Endothelial cell of umbilical vein (primary cell): ENCODE measurements around the gene HDAC4. TPM values are rescaled to one million over a fixed set of nuclear protein-coding genes. Genes with fewer than 3 reads are reported as not detected.

Source experiments
- BruUV-seq: library from RNA; stranded (reverse); fragments of 400-500 nt; replicated peaks from 2 replicates; lab custom pipeline; 2021; lab: Mats Ljungman, UMichigan
- CTCF ChIA-PET: fragments of 300-600, 350-600 bp; sonication (Branson Sonifier 250); formaldehyde crosslinking; loops from one replicate; lab custom pipeline; 2021; ENCODE audit warnings: antibody characterized with exemption, inconsistent platforms; lab: Charles Lee
- POLR2A ChIA-PET: fragments of 300-600, 350-600 bp; sonication (Branson Sonifier 250); formaldehyde crosslinking; loops from one replicate; lab custom pipeline; 2021; ENCODE audit warnings: antibody characterized with exemption, inconsistent platforms; lab: Charles Lee
- DNase-seq: peaks from one replicate; pipeline ENCODE4 v3.0.0-alpha.2; 2011; ENCODE audit warnings: low read depth, low spot score
- FAIRE-seq: peaks from 2 replicates; lab custom pipeline; 2011; peaks lifted over from hg19 to GRCh38; lab: Jason Lieb, UNC
- H2AFZ ChIP-seq: 2 replicates; pipeline ENCODE4 v1.6.0; 2012; ENCODE audit warnings: low read depth, low read length, control low read depth, inconsistent platforms
- H3K27ac ChIP-seq: 2 replicates; pipeline ENCODE4 v1.5.1; 2011; ENCODE audit warnings: low read depth, mild to moderate bottlenecking, control low read depth, low read length, moderate library complexity; ENCODE audit not compliant: insufficient read depth
- H3K27me3 ChIP-seq, 2 experiments: 2 replicates each; pipeline versions ENCODE4 v1.6.0 to v1.6.1; 2011; ENCODE audit warnings: low read length in 2 of 2, mixed read lengths in 1 of 2; ENCODE audit not compliant: control insufficient read depth in 2 of 2, insufficient read depth in 2 of 2
- H3K36me3 ChIP-seq, 2 experiments: 2 replicates in 1 of 2; 3 replicates in 1 of 2; pipeline ENCODE4 v1.5.1; 2011; ENCODE audit warnings: low read length in 2 of 2, mild to moderate bottlenecking in 1 of 2, moderate library complexity in 1 of 2; ENCODE audit not compliant: control insufficient read depth in 2 of 2, insufficient read depth in 2 of 2; ENCODE audit errors: extremely low read depth in 1 of 2
- H3K4me1 ChIP-seq: 3 replicates; pipeline ENCODE4 v1.5.1; 2011; ENCODE audit warnings: mild to moderate bottlenecking, low read length; ENCODE audit not compliant: control insufficient read depth, insufficient read depth; ENCODE audit errors: extremely low read depth
- H3K4me2 ChIP-seq: 2 replicates; pipeline ENCODE4 v1.6.1; 2011; ENCODE audit warnings: low read length, control low read depth, mixed read lengths; ENCODE audit not compliant: insufficient read depth
- H3K4me3 ChIP-seq, 3 experiments: fragments of 200-600 bp in 1 of 3; sonication (generic), shearing (Covaris generic) in 1 of 3; replicated peaks in 1 of 3; 2 replicates each; pipeline ENCODE4 v1.5.1; 2011 to 2016; ENCODE audit warnings: control low read depth in 3 of 3, low read length in 3 of 3, mild to moderate bottlenecking in 2 of 3, inconsistent platforms in 1 of 3, low read depth in 1 of 3, moderate library complexity in 1 of 3; ENCODE audit not compliant: insufficient read depth in 1 of 3
- H3K79me2 ChIP-seq: 2 replicates; pipeline ENCODE4 v1.6.0; 2012; ENCODE audit warnings: low read length, inconsistent platforms; ENCODE audit not compliant: control insufficient read depth, insufficient read depth
- H3K9ac ChIP-seq: replicated peaks from 2 replicates; pipeline ENCODE3; 2011; ENCODE audit warnings: low read length, control low read depth; ENCODE audit not compliant: insufficient read depth; ENCODE audit errors: extremely low read depth
- H3K9me1 ChIP-seq: replicated peaks from 3 replicates; pipeline ENCODE4 v1.6.0; 2011; ENCODE audit warnings: mild to moderate bottlenecking, low read length; ENCODE audit not compliant: control insufficient read depth, insufficient read depth; ENCODE audit errors: extremely low read depth
- H3K9me3 ChIP-seq: replicated peaks from 2 replicates; pipeline ENCODE4 v1.5.1; 2012; ENCODE audit warnings: low read length, inconsistent platforms; ENCODE audit not compliant: control insufficient read depth, insufficient read depth
- H4K20me1 ChIP-seq: replicated peaks from 2 replicates; pipeline ENCODE3; 2011; ENCODE audit warnings: mild to moderate bottlenecking, low read length; ENCODE audit not compliant: control insufficient read depth, insufficient read depth; ENCODE audit errors: extremely low read depth
- POLR2A ChIP-seq: IDR thresholded peaks from 2 replicates; pipeline ENCODE4 v1.6.1; 2012; ENCODE audit warnings: low read depth, mild to moderate bottlenecking, control low read depth, low read length
- dilution Hi-C: fragments of 300-500 bp; cut with MboI; formaldehyde crosslinking; loops from one replicate; pipeline ENCODE4 v1.15.0; 2019; ENCODE audit warnings: low sequenced_read_pairs; ENCODE audit not compliant: extremely low pct_ligation_motif_present
- intact Hi-C: fragments of 100-400 bp; cut with micrococcal nuclease; formaldehyde crosslinking; loops from one replicate; pipeline ENCODE4 v1.10.0; 2022
- polyA plus RNA-seq, 4 experiments: library from polyadenylated mRNA; depleted of rRNA in 3 of 4; stranded (reverse) in 3 of 4; unstranded in 1 of 4; fragments of >200 nt; gene quantifications; 2 replicates each; pipeline versions ENCODE4 v1.2.1 to v1.2.3, GENCODE V29; 2011 to 2012; ENCODE audit warnings: missing spikeins in 1 of 4
- total RNA-seq: library from RNA; stranded (reverse); gene quantifications from 2 replicates; pipeline ENCODE4 v1.2.3, GENCODE V29; 2021
- TF ChIP-seq, protein P1 (sequence below): IDR thresholded peaks from 2 replicates; pipeline ENCODE4 v1.6.1; 2011; ENCODE audit not compliant: insufficient read depth, insufficient read length
- TF ChIP-seq, protein P2 (sequence below), 2 donors: IDR thresholded peaks; 1 replicate in 1 of 2; 2 replicates in 1 of 2; pipeline ENCODE4 v1.5.1; 2011; ENCODE audit warnings: low read length in 2 of 2, mild to moderate bottlenecking in 2 of 2, moderate library complexity in 2 of 2, control low read depth in 1 of 2, inconsistent platforms in 1 of 2, low read depth in 1 of 2; ENCODE audit not compliant: insufficient read depth in 1 of 2; ENCODE audit errors: extremely low read depth in 1 of 2

Gene HDAC4
- total and polyA plus RNA-seq, 2 donors (not counting 3 experiments of a cell fraction or from before 2014, with no cell fraction given), result 13.4 to 33.0 TPM

- Histone ChIP-seq H4K20me1 (no peaks in the 10 kb centered on the region), H3K4me3 (no peak overlapping the region), H3K9me1 (no peaks in the 10 kb centered on the region), H3K79me2 (no peaks in the 10 kb centered on the region), H3K4me1 (no peaks in the 10 kb centered on the region), H3K27ac (no peak overlapping the region), H3K4me2 (no peak overlapping the region), H2AFZ (no peak overlapping the region), H3K36me3 (no peaks in the 10 kb centered on the region), H3K27me3 (no peaks in the 10 kb centered on the region), H3K9me3 (no peaks in the 10 kb centered on the region), H3K9ac (no peak overlapping the region)
- intact Hi-C loops, result no loop called here
- DNase-seq, result no peak
- TF ChIP-seq, protein P1, sequence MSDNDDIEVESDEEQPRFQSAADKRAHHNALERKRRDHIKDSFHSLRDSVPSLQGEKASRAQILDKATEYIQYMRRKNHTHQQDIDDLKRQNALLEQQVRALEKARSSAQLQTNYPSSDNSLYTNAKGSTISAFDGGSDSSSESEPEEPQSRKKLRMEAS, result no peak
- TF ChIP-seq, protein P2, sequence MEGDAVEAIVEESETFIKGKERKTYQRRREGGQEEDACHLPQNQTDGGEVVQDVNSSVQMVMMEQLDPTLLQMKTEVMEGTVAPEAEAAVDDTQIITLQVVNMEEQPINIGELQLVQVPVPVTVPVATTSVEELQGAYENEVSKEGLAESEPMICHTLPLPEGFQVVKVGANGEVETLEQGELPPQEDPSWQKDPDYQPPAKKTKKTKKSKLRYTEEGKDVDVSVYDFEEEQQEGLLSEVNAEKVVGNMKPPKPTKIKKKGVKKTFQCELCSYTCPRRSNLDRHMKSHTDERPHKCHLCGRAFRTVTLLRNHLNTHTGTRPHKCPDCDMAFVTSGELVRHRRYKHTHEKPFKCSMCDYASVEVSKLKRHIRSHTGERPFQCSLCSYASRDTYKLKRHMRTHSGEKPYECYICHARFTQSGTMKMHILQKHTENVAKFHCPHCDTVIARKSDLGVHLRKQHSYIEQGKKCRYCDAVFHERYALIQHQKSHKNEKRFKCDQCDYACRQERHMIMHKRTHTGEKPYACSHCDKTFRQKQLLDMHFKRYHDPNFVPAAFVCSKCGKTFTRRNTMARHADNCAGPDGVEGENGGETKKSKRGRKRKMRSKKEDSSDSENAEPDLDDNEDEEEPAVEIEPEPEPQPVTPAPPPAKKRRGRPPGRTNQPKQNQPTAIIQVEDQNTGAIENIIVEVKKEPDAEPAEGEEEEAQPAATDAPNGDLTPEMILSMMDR (IDR thresholded peaks at IDR 0.05; ENCODE audit: extremely low read depth in 1 of 2, insufficient read depth in 1 of 2, low read depth in 1 of 2, low read length in 2 of 2), result no peak
- no peak for TF ChIP-seq POLR2A
- CTCF ChIA-PET, result no interaction called here
- no TSS peak for BruUV-seq
- dilution Hi-C loops, result no loop called here
- FAIRE-seq, result no peak
- POLR2A ChIA-PET, result no interaction called here
These were observed 169.3 kb downstream of the HDAC4 start for GRCh38 chr2:239231231-239232194.
